Activated T-cell treated with anti-CD3 and anti-CD28 coated beads, Interleukin-2, amount 50 U/mL, for 24 hours (primary cell): ENCODE data around the gene KIF4B.
"Not testable (repeated sequence)": the region's sequence is repeated elsewhere in the genome, so short reads cannot be mapped to it uniquely, and the experiment has no call there.

Source experiments
- DNase-seq: peaks from one replicate; pipeline ENCODE4 v3.0.0-alpha.2; 2020
- H3K27ac Mint-ChIP-seq: 2 replicates; pipeline ENCODE4 v1.8.0; 2020; ENCODE audit warnings: mild to moderate bottlenecking, mixed read lengths
- H3K27me3 Mint-ChIP-seq: 2 replicates; pipeline ENCODE4 v1.8.0; 2020; ENCODE audit warnings: mixed read lengths
- H3K36me3 Mint-ChIP-seq: 2 replicates; pipeline ENCODE4 v1.8.0; 2020; ENCODE audit warnings: low read depth, mixed read lengths
- H3K4me1 Mint-ChIP-seq: 2 replicates; pipeline ENCODE4 v1.8.0; 2020; ENCODE audit warnings: low read depth, mixed read lengths
- H3K4me3 Mint-ChIP-seq: 2 replicates; pipeline ENCODE4 v1.8.0; 2020; ENCODE audit warnings: mild to moderate bottlenecking, moderate library complexity, mixed read lengths
- H3K9me3 Mint-ChIP-seq: 2 replicates; pipeline ENCODE4 v1.8.0; 2020; ENCODE audit warnings: mixed read lengths

KIF4B gene

DNA sequence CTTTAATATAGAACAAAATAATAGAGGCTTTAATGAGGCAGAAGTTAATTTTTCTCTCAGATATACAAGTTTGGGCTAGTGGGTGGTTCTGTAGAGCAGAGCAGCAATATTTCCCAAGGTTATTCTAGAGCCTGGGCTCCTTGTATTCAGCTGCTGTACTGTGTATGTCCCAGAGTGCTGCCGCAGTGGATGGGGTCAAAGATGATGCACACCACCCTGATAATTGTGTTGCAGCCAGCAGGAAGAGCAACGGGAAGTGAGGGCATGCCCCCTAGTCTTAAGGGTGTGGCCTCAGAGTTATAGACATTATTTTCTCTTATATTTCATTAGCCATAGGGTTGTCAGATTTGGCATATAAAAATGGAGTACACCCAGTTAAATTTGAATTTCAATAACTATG lies 23.9 kb upstream of the KIF4B start:
- no peaks in the 10 kb centered on the region for H3K36me3 Mint-ChIP-seq
- H3K4me1 Mint-ChIP-seq, result no peaks in the 10 kb centered on the region
- H3K4me3 Mint-ChIP-seq, result no peak overlapping the region
- no peak for DNase-seq
- peaks cover 25% of the 10 kb centered on the region for H3K27me3 Mint-ChIP-seq
- H3K9me3 Mint-ChIP-seq, result no peaks in the 10 kb centered on the region
- no peak overlapping the region for H3K27ac Mint-ChIP-seq

GRCh38 chr5:154993461-154993860 lies 20.1 kb upstream of the KIF4B start:
- no peak for DNase-seq
- Mint-ChIP-seq H3K27ac (no peak overlapping the region), H3K4me3 (no peak overlapping the region), H3K4me1 (no peaks in the 10 kb centered on the region), H3K36me3 (no peaks in the 10 kb centered on the region), H3K27me3 (peaks cover 6% of the 10 kb centered on the region), H3K9me3 (no peaks in the 10 kb centered on the region)

GRCh38 chr5:154995679-154996078 lies 17.9 kb upstream of the KIF4B start:
- Mint-ChIP-seq H3K36me3 (no peaks in the 10 kb centered on the region), H3K4me1 (no peaks in the 10 kb centered on the region), H3K9me3 (no peaks in the 10 kb centered on the region), H3K4me3 (no peak overlapping the region), H3K27ac (no peak overlapping the region), H3K27me3 (peaks cover 15% of the 10 kb centered on the region)
- no peak for DNase-seq

GRCh38 chr5:154997746-154998145 lies 15.8 kb upstream of the KIF4B start:
- no peak for DNase-seq
- H3K27ac Mint-ChIP-seq, result no peak overlapping the region
- no peaks in the 10 kb centered on the region for H3K36me3 Mint-ChIP-seq
- no peak overlapping the region for H3K4me3 Mint-ChIP-seq
- no peaks in the 10 kb centered on the region for H3K9me3 Mint-ChIP-seq
- H3K4me1 Mint-ChIP-seq, result no peaks in the 10 kb centered on the region
- peaks cover 22% of the 10 kb centered on the region for H3K27me3 Mint-ChIP-seq

DNA sequence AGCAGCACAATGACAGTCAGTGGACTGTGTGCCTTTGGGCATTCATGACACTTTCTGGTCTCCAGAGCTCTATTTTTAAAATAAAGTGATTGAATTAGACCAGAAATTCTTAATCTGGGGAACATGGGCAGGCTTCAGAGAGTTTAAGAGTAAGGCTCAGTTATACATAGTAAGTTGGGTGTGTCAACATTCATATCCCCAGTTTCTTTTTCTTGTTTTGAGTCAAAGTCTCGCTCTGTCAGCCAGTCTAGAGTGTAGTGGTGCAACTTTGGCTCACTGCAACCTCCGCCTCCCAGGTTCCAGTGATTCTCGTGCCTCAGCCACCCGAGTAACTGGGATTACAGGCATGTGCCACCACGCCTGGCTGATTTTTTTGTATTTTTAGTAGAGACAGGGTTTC lies 13.7 kb upstream of the KIF4B start:
- Mint-ChIP-seq H3K9me3 (no peaks in the 10 kb centered on the region), H3K4me1 (no peaks in the 10 kb centered on the region), H3K4me3 (no peak overlapping the region), H3K36me3 (no peaks in the 10 kb centered on the region), H3K27me3 (peaks cover 25% of the 10 kb centered on the region), H3K27ac (no peak overlapping the region)
- DNase-seq, result no peak

DNA sequence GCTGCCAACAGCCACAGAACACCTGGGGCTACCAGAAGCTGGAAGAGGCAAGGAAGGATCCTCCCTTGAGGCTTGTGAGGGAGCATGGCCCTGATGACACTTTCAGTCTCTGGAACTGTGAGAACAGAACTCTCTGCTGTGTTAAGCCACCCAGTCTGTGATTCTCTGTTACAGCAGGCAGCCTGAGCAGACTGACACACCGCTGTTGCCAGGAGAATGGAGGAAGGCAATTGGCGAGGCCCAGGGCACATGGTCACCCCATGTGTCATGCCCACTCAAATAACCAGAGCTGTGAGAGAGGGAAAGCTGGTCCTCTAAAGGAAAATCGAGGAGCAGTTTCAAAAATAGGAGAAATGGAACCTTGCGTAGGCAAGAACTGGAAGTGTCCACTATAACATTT lies 12.0 kb upstream of the KIF4B start:
- DNase-seq, result no peak
- Mint-ChIP-seq H3K4me1 (no peaks in the 10 kb centered on the region), H3K27me3 (peaks cover 27% of the 10 kb centered on the region), H3K4me3 (no peak overlapping the region), H3K36me3 (no peaks in the 10 kb centered on the region), H3K9me3 (no peaks in the 10 kb centered on the region), H3K27ac (no peak overlapping the region)

GRCh38 chr5:155002722-155003121 lies 10.8 kb upstream of the KIF4B start:
- H3K27me3 Mint-ChIP-seq, result peaks cover 33% of the 10 kb centered on the region
- not testable (repeated sequence) for H3K27ac Mint-ChIP-seq, H3K4me3 Mint-ChIP-seq, H3K9me3 Mint-ChIP-seq, DNase-seq, H3K36me3 Mint-ChIP-seq, H3K4me1 Mint-ChIP-seq

- Mint-ChIP-seq H3K27me3 (peaks cover 29% of the 10 kb centered on the region), H3K9me3 (no peaks in the 10 kb centered on the region), H3K27ac (no peak overlapping the region), H3K4me3 (no peak overlapping the region), H3K4me1 (no peaks in the 10 kb centered on the region), H3K36me3 (no peaks in the 10 kb centered on the region)
- DNase-seq, result peak; percentile 31
These were observed 9.3 kb upstream of the KIF4B start for GRCh38 chr5:155004138-155004744.

DNA sequence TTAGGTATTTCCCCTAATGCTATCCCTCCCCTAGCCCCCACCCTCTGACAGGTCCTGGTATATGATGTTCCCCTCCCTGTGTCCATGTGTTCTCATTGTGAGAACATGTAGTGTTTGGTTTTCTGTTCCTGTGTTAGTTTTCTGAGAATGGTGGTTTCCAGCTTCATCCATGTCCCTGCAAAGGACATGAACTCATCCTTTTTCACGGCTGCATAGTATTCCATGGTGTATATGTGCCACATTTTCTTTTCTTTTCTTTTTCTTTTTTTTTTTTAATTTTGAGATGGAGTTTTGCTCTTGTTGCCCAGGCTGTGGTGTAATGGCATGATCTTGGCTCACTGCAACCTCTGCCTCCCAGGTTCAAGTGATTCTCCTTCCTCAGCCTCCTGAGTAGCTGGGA lies 7.3 kb upstream of the KIF4B start:
- not testable (repeated sequence) for H3K27ac Mint-ChIP-seq

DNA sequence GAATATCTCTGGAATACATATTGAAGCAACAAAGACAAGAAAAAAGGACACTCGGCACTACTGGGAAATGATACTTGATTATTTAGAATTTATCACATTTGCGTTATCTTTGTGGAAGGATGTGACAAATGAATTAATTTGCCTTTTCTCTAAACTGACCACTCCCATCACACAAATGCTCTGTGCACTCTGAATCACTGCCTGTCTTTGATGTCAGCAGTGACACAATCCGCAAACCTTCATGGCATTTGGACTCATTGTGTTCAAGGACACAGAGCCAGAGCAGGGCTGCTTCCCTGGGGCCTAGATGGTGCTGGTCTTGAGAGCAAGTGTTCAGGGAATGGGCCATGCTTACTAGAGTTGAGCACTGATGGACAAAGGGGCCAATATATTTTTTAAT lies 4.9 kb upstream of the KIF4B start:
- no peaks in the 10 kb centered on the region for H3K4me1 Mint-ChIP-seq
- no peaks in the 10 kb centered on the region for H3K36me3 Mint-ChIP-seq
- H3K27ac Mint-ChIP-seq, result no peak overlapping the region
- peaks cover 28% of the 10 kb centered on the region for H3K27me3 Mint-ChIP-seq
- H3K4me3 Mint-ChIP-seq, result no peak overlapping the region
- DNase-seq, result no peak
- H3K9me3 Mint-ChIP-seq, result no peaks in the 10 kb centered on the region

More for the DNA sequence above, 7.3 kb upstream of the KIF4B start:
- H3K9me3 Mint-ChIP-seq, DNase-seq, H3K4me3 Mint-ChIP-seq, H3K4me1 Mint-ChIP-seq, H3K36me3 Mint-ChIP-seq: not testable (repeated sequence)
- H3K27me3 Mint-ChIP-seq, result peaks cover 22% of the 10 kb centered on the region

DNA sequence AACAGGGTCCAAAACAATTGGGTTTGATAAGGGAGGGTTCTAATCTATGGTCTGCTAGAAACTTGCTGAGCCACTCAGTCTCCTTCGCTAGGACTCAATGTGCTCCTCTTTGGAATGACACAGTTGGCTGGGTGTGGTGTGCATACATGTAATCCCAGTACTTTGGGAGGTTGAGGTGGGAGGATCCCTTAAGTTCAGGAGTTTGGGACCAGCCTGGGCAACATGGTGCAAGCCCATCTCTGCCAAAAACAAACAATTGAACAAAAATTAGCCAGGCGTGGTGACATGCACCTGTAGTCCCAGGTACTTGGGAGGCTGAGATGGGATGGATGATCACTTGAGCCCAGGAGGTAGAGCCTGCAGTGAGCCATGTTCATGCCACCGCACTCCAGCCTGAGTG lies 2.7 kb upstream of the KIF4B start:
- H3K27me3 Mint-ChIP-seq, result peaks cover 34% of the 10 kb centered on the region
- peaks cover 2% of the 10 kb centered on the region for H3K4me1 Mint-ChIP-seq
- DNase-seq, result no peak
- no peak overlapping the region for H3K4me3 Mint-ChIP-seq
- H3K9me3 Mint-ChIP-seq, result no peaks in the 10 kb centered on the region
- no peaks in the 10 kb centered on the region for H3K36me3 Mint-ChIP-seq
- no peak overlapping the region for H3K27ac Mint-ChIP-seq

- Mint-ChIP-seq H3K9me3 (no peaks in the 10 kb centered on the region), H3K4me3 (no peak overlapping the region), H3K27me3 (peaks cover 31% of the 10 kb centered on the region)
These were observed 1.7 kb downstream of the KIF4B start for GRCh38 chr5:155015239-155015638.

DNA sequence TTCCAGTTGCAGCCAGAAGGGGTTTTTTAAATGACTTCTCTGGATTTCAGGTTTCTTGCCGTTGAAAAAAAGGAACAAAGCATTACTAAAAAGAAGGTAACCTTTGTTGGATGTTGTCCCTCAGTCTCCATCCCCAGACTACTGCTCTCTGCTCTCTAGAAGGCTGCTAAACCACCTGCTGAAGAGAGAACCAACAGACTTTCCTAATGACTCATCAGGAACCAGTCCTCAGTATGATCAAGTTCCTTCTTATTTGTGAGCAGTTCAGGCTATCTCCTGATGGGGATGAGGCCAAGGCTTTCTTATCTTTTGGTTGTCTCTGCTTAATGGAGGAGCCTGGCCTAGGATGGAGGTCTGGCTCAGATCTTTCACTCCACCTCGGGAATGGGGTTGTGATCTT lies 4.1 kb downstream of the KIF4B start:
- no peaks in the 10 kb centered on the region for H3K9me3 Mint-ChIP-seq
- no peak for DNase-seq
- peaks cover 28% of the 10 kb centered on the region for H3K27me3 Mint-ChIP-seq
- H3K4me3 Mint-ChIP-seq, result no peak overlapping the region
- H3K36me3 Mint-ChIP-seq, result no peaks in the 10 kb centered on the region
- H3K27ac Mint-ChIP-seq, result no peak overlapping the region
- peaks cover 2% of the 10 kb centered on the region for H3K4me1 Mint-ChIP-seq

More at GRCh38 chr5:155015239-155015638, 1.7 kb downstream of the KIF4B start:
- no peak overlapping the region for H3K27ac Mint-ChIP-seq
- no peaks in the 10 kb centered on the region for H3K36me3 Mint-ChIP-seq
- H3K4me1 Mint-ChIP-seq, result peaks cover 2% of the 10 kb centered on the region
- no peak for DNase-seq

DNA sequence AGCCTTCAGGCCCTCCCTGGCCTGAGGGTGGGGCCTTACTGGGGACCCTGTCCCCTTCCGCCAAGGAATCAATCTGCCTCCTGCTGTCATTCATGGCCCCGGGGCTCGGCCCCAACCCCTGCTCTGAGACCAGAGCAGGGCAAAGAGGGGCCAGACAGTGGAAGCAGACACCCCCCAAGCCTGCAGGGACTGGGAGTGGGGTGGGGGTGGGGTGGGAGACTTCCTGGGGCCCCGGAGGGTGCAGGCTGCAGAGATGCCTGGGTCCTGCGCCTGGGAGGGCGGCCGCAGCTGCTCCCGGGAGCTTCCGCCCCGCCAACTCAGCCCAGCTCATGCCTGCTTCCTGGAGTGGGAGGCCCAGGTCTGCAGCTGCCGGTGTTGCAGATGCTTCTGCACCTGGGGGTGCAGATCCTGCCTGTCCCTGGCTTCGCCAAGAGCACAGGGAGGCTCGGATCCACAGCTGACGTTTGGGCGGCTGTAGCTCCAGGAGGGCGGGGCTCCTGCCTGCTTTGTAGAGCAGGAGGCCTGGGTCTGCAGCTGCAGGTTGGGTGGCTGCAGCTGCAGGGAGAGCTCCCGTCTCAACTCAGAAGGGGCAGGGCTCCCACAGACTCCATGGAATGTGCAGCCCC lies 6.2 kb downstream of the KIF4B start:
- Mint-ChIP-seq H3K9me3 (no peaks in the 10 kb centered on the region), H3K36me3 (no peaks in the 10 kb centered on the region), H3K27ac (no peak overlapping the region), H3K4me1 (peaks cover 2% of the 10 kb centered on the region), H3K4me3 (no peak overlapping the region), H3K27me3 (peaks cover 20% of the 10 kb centered on the region)
- DNase-seq, result no peak

- Mint-ChIP-seq H3K4me1 (peaks cover 5% of the 10 kb centered on the region), H3K27me3 (peaks cover 22% of the 10 kb centered on the region), H3K36me3 (no peaks in the 10 kb centered on the region), H3K27ac (no peak overlapping the region), H3K9me3 (no peaks in the 10 kb centered on the region), H3K4me3 (no peak overlapping the region)
- no peak for DNase-seq
These were observed 8.3 kb downstream of the KIF4B start for GRCh38 chr5:155021842-155022241.

GRCh38 chr5:155023320-155023719 lies 9.8 kb downstream of the KIF4B start:
- Mint-ChIP-seq H3K36me3 (no peaks in the 10 kb centered on the region), H3K27me3 (peaks cover 19% of the 10 kb centered on the region), H3K4me1 (peaks cover 5% of the 10 kb centered on the region), H3K4me3 (no peak overlapping the region), H3K27ac (no peak overlapping the region), H3K9me3 (peaks cover 3% of the 10 kb centered on the region)
- DNase-seq, result no peak
